Measurements from ENCODE around the gene ZNF813. TPM values are rescaled to one million over a fixed set of nuclear protein-coding genes. Genes with fewer than 3 reads are reported as not detected.
"Not testable (repeated sequence)": the region's sequence is repeated elsewhere in the genome, so short reads cannot be mapped to it uniquely, and the experiment has no call there.

Gene ZNF813
- total RNA-seq = 1 to 10 TPM; 1.6 to 4.9 (median 3.0) TPM

DNA sequence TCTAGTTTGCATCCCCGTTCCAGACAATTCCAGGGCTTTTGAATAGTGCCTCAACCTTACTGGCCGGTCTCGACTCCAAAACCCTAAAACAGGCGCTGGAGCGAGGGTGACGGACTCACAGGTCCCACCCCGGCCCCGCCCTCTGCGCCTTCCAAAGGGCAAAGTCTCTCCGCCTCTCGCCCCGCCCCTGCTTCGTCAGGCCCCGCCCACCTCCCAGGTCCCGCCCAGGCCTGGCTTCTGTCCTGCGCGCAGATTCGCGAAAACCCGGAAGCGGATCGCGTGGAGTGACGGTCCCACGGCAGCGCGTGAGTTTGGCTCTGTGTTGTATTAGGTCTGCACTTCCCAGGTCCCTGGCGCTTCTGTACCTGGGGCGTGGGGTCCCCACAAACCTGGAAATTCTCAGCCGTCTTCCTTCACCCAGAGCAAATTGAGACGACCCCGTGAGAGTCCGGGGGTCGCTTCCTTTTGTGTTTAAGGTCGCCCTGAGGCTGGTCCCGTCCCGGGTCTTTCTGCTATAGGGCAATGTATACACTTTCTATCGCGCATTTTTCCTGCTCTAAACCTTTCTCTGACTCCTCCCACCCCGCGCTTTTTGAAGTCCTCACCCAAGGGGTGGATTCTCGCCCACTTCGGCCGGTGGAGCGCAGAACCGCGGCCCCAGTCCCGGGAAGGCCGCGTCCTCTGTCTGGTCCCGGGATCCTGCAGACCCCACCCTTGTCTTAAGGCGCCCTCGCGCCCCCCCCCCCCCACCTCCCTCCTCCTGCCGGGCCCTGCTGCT lies at the start of gene ZNF813:
ZNF813 (plus strand) TSS at position 249 of the 778 bp plus-strand sequence. CDS start 16,090 bp downstream, outside the sequence.
- H3K4me1 ChIP-seq (replicated peaks in 1 of 2) = peaks cover 5 to 12% of the 10 kb centered on the region in 2 donors
- peak; percentile 91 to 96 (median 93) for ATAC-seq (replicated peaks in 6 of 8)
- 0 to 7% (median 2%) methylated on average over 3 to 13 of the region's 55 CpGs; no CpG with 5 or more reads in 6 of the 10 experiments for WGBS, 10 experiments
- H3K4me3 ChIP-seq = peak within 1 kb of the TSS; percentile 72 to 96 (median 77)
- in situ Hi-C loops (cut with MboI; ENCODE audit: low pct_unique_long_range_greater_than_20kb in 2 of 9, low sequenced_read_pairs in 9 of 9, unreplicated experiment in 9 of 9) = no loop called here
- peak within 1 kb of the TSS; percentile 65 to 81 for H3K27ac ChIP-seq

DNA sequence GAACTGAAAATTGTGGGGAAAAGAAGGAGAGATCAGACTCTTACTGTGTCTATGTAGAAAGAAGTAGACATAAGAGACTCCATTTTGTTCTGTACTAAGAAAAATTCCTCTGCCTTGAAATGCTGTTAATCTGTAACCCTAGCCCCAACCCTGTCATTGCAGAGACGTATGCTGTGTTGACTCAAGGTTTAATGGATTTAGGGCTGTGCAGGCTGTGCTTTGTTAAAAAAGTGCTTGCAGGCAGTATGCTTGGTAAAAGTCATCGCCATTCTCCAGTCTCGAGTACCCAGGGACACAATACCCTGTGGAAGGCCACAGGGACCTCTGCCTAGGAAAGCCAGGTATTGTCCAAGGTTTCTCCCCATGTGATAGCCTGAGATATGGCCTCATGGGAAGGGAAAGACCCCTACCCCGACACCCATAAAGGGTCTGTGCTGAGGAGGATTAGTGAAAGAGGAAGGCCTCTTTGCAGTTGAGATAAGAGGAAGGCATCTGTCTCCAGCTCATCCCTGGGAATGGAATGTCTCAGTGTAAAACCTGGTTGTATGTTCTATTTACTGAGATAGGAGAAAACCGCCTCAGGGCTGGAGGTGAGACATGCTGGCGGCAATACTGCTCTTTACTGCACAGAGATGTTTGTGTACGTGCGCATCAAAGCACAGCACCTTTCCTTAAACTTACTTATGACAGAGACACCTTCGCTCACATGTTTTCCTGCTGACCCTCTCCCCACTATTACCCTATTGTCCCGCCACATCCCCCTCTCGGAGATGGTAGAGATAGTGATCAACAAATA lies 46.8 kb upstream of the ZNF813 start:
- 0 to 86% (median 54%) methylated on average over 1 to 7 of the region's 11 CpGs; no CpG with 5 or more reads in 1 of the 10 experiments for WGBS, 10 experiments
- H3K27ac ChIP-seq; H3K4me3 ChIP-seq; ATAC-seq (replicated peaks in 6 of 8); H3K4me1 ChIP-seq (replicated peaks in 1 of 2): not testable (repeated sequence)
- in situ Hi-C loops (cut with MboI; ENCODE audit: low pct_unique_long_range_greater_than_20kb in 2 of 9, low sequenced_read_pairs in 9 of 9, unreplicated experiment in 9 of 9) = loop anchor here in 1 of 9 experiments (10.0 kb wide), 1 partner anchor 324 kb away; no protein-coding TSS in a partner anchor

DNA sequence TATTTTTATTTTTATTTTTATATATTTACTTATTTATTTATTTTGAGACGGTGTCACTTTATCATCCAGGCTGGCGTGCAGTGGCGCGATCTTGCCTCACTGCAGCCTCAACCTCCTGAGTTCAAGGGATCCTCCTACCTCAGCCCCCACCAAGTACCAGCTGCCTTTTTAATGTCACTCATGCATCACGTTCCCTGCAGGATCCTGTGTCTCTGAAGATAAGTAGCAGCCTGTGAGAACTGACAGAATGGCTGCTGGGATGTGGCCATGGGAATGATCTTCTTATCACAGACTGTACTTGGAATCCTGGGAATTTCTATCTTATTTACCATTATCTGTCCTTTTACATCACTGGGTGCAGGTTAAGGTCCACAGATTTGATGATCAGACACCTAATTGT lies 45.0 kb upstream of the ZNF813 start:
- Histone ChIP-seq H3K4me1 (replicated peaks in 1 of 2) (no peaks in the 10 kb centered on the region), H3K27ac (no peak overlapping the region), H3K4me3 (no peak overlapping the region)
- peak in 3 of 8 experiments; percentile 7 to 15 (median 15) for ATAC-seq (replicated peaks in 6 of 8)
- in situ Hi-C loops (cut with MboI; ENCODE audit: low pct_unique_long_range_greater_than_20kb in 2 of 9, low sequenced_read_pairs in 9 of 9, unreplicated experiment in 9 of 9) = loop anchor here in 1 of 9 experiments (10.0 kb wide), 1 partner anchor 322 kb away; no protein-coding TSS in a partner anchor
- 73 to 100% (median 87%) methylated on average over 3 to 5 of the region's 5 CpGs; no CpG with 5 or more reads in 2 of the 10 experiments for WGBS, 10 experiments

DNA sequence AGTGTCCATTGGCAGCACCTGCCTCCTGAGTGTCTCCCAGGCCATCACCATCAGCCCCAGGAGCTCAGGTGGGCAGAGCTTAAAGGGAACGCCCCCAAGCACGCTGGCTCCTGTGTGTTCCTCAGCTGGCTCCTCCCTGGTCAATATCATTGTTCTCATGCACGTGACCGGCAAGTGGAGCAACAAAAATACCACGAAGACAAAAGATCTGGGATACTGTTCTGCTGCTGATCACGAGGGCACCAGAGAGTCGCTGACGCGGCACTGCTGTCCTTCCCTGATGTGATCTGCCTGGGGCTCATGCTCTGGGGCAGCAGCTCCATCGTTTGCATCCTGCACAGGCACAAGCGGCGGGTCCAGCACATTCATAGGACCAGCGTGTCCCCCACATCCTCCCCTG lies 44.5 kb upstream of the ZNF813 start:
- in situ Hi-C loops (cut with MboI; ENCODE audit: low pct_unique_long_range_greater_than_20kb in 2 of 9, low sequenced_read_pairs in 9 of 9, unreplicated experiment in 9 of 9) = loop anchor here in 1 of 9 experiments (10.0 kb wide), 1 partner anchor 322 kb away; no protein-coding TSS in a partner anchor
- not testable (repeated sequence) for H3K4me1 ChIP-seq (replicated peaks in 1 of 2); H3K4me3 ChIP-seq; H3K27ac ChIP-seq
- no CpG with 5 or more reads among the region's 13 CpGs for WGBS, 10 experiments
- ATAC-seq (replicated peaks in 6 of 8) = peak in 7 of 8 experiments; percentile 34 to 91 (median 86)

DNA sequence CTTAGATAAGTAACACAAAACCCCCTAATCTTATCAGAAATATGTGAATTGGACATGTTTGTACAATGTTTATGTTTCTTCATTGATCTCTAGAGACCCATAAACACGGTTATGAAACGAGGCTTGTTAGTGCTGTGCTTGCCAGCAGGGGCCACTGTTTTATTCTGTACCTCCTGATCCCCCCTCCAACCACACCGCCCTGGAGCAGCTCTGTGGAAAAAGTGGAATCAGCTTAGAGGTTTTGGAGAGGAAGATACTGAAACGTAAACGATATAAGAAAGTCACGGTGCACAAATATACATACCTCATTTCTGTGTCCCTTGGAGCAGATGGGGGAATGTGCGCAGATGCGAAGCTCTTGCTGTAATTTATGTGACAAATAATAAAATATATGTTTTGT lies 43.9 kb upstream of the ZNF813 start:
- ATAC-seq (replicated peaks in 6 of 8) = peak in 7 of 8 experiments; percentile 22 to 80 (median 65)
- H3K27ac ChIP-seq; H3K4me1 ChIP-seq (replicated peaks in 1 of 2): not testable (repeated sequence)
- H3K4me3 ChIP-seq = peak overlapping the region in 1 of 5 donors; percentile 24
- 80 to 100% (median 85%) methylated on average over 3 to 6 of the region's 8 CpGs; no CpG with 5 or more reads in 6 of the 10 experiments for WGBS, 10 experiments
- in situ Hi-C loops (cut with MboI; ENCODE audit: low pct_unique_long_range_greater_than_20kb in 2 of 9, low sequenced_read_pairs in 9 of 9, unreplicated experiment in 9 of 9) = loop anchor here in 1 of 9 experiments (10.0 kb wide), 1 partner anchor 321 kb away; no protein-coding TSS in a partner anchor

DNA sequence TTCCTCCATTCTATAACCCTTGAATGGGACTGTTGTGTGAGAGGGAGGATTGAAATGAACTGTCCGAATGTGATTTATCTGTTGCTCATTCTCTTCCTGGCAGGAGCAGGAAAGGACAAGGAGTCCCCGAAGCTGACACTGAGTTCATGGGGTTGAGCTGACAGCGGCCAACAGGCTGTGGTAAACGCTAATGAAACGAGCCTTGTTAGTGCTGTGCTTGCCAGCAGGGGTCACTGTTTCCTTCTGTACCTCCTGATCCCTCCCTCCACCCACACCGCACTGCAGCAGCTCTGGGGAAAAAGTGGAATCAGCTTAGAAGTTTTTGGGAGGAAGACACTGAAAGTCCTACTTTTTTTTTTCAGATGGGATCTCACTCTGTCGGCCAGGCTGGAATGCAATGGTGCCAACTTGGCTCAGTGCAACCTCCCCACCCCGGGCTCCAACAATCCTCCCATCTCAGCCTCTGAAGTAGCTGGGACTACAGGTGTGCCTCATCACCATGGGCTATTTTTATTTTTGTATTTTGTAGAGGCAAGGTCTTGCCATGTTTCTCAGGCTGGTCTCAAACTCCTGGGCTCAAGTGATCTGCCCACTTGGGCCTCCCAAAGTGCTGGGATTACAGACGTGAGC lies 42.5 kb upstream of the ZNF813 start:
- ATAC-seq (replicated peaks in 6 of 8) = peak; percentile 56 to 100 (median 73)
- Histone ChIP-seq H3K4me1 (replicated peaks in 1 of 2) (no peaks in the 10 kb centered on the region), H3K4me3 (no peak overlapping the region), H3K27ac (no peak overlapping the region)
- in situ Hi-C loops (cut with MboI; ENCODE audit: low pct_unique_long_range_greater_than_20kb in 2 of 9, low sequenced_read_pairs in 9 of 9, unreplicated experiment in 9 of 9) = loop anchor here in 2 of 9 experiments (10.0 to 25.0 kb wide), 2 partner anchors 312 to 320 kb away; no protein-coding TSS in a partner anchor
- WGBS, 10 experiments = 0 to 50% (median 8%) methylated on average over 1 to 6 of the region's 9 CpGs; no CpG with 5 or more reads in 2 of the 10 experiments

DNA sequence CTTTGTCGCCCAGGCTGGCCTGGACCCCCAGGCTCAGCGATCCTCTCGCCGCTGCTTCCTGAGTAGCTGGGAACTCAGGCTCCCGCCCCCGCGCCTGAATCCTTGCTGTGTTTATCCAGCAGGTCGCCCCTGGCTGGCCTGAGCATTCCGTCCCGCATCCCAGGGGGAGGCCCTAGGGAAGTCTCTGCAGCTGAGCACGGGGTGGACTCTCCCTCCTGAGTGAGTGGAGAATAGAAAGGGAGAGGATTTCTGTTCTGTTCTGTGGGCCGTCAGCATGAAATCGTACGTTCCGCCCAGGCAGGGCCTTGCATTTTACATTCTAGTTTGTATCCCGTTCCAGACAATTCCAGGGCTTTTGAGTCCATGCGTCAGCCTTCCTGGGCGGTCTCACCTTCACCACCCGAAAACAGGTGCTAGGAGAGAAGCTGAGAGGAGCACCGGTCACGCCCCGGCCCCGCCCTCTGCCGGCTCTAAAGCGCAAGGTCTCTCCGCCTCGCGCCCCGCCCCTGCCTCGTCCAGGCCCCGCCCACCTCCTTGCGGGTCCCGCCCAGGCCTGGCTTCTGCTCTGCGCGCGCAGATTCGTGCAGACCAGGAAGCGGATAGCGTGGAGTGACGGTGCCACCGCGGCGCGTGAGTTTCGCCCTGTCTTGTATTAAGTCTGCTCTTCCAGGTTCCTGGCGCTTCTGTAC lies 36.0 kb upstream of the ZNF813 start, which contains the start of gene ZNF761:
ZNF761 (plus strand) TSS at position 586 of the 689 bp plus-strand sequence. CDS start 15,285 bp downstream, outside the sequence.
- Histone ChIP-seq H3K4me1 (replicated peaks in 1 of 2) (peaks cover 0 to 8% of the 10 kb centered on the region in 2 donors), H3K4me3 (peak within 1 kb of the TSS; percentile 41 to 91 (median 74)), H3K27ac (peak within 1 kb of the TSS; percentile 36 to 77)
- in situ Hi-C loops (cut with MboI; ENCODE audit: low pct_unique_long_range_greater_than_20kb in 2 of 9, low sequenced_read_pairs in 9 of 9, unreplicated experiment in 9 of 9) = loop anchor here in 1 of 9 experiments (25.0 kb wide), 1 partner anchor 306 kb away; no protein-coding TSS in a partner anchor
- 0 to 37% (median 1%) methylated on average over 1 to 13 of the region's 46 CpGs; no CpG with 5 or more reads in 2 of the 10 experiments for WGBS, 10 experiments
- ATAC-seq (replicated peaks in 6 of 8) = peak; percentile 94 to 99 (median 96)

DNA sequence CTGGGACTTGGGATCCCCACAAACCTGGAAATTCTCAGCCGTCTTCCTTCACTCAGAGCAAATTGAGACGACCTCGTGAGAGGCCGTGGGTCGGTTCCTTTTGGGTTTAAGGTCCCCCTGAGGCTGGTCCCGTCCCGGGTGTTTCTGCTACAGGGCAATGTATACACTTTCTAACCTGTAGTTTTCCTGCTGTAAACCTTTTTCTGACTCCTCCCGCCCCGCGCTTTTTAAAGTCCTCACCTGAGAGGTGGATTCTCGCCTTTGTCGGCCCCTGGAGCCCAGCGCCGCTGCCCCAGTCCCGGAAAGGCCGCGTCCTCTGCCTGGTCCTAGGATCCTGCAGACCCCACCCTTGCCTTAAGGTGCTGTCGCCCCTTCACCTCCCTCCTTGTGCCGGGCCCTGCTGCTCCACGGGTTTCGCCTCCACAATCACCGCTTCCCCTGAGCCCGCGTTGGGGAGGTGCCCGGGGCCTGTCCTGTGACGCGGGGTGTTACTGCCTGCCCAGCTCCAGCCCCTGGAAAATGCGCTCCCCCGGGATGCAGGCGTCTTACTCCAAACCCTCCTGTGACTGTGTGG lies 35.4 kb upstream of the ZNF813 start:
- H3K4me3 ChIP-seq = peak overlapping the region; percentile 41 to 91 (median 74)
- H3K4me1 ChIP-seq (replicated peaks in 1 of 2) = peaks cover 0 to 8% of the 10 kb centered on the region in 2 donors
- H3K27ac ChIP-seq = peak overlapping the region; percentile 36 to 77
- ATAC-seq (replicated peaks in 6 of 8) = peak; percentile 27 to 52 (median 48)
- WGBS, 10 experiments = 0% methylated on average over 2 to 10 of the region's 30 CpGs; no CpG with 5 or more reads in 4 of the 10 experiments
- in situ Hi-C loops (cut with MboI; ENCODE audit: low pct_unique_long_range_greater_than_20kb in 2 of 9, low sequenced_read_pairs in 9 of 9, unreplicated experiment in 9 of 9) = loop anchor here in 1 of 9 experiments (25.0 kb wide), 1 partner anchor 305 kb away; no protein-coding TSS in a partner anchor

DNA sequence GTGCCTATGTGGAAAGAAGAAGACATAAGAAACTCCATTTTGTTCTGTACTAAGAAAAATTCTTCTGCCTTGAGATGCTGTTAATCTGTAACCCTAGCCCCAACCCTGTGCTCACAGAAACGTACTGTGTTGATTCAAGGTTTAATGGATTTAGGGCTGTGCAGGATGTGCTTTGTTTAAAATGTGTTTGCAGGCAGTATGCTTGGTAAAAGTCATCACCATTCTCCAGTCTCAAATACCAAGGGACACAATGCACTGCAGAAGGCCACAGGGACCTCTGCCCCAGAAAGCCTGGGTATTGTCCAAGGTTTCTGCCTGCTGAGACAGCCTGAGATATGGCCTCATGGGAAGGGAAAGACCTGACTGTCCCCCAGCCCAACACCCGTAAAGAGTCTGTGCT lies 23.7 kb upstream of the ZNF813 start:
- H3K4me1 ChIP-seq (replicated peaks in 1 of 2); ATAC-seq (replicated peaks in 6 of 8); H3K4me3 ChIP-seq; H3K27ac ChIP-seq: not testable (repeated sequence)
- 71 to 100% (median 88%) methylated on average over 1 to 2 of the region's 2 CpGs; no CpG with 5 or more reads in 6 of the 10 experiments for WGBS, 10 experiments
- in situ Hi-C loops (cut with MboI; ENCODE audit: low pct_unique_long_range_greater_than_20kb in 2 of 9, low sequenced_read_pairs in 9 of 9, unreplicated experiment in 9 of 9) = loop anchor here in 1 of 9 experiments (25.0 kb wide), 1 partner anchor 293 kb away; no protein-coding TSS in a partner anchor

DNA sequence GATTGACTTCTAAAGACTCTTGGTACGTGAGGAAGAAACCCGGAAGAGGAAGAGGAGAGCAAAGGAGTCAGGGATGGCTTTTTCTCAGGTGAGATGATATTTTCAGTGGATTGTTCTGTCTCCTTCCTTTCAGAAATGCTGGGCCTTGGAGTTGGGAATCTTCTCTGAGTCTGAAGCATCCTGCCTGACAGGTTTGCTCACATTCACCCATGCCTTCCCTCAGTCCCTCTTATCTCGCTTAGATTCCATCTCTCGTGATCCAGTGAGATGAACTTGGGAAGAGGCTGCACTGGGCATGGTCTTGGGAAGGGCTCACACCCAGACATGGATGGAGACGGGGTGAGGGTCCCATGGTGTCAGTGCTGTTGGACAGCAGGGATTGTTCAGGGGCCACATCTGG lies 20.3 kb upstream of the ZNF813 start:
- 90 to 100% (median 96%) methylated on average over 1 to 5 of the region's 5 CpGs; no CpG with 5 or more reads in 3 of the 10 experiments for WGBS, 10 experiments
- ATAC-seq (replicated peaks in 6 of 8); H3K4me1 ChIP-seq (replicated peaks in 1 of 2); H3K4me3 ChIP-seq; H3K27ac ChIP-seq: not testable (repeated sequence)
- in situ Hi-C loops (cut with MboI; ENCODE audit: low pct_unique_long_range_greater_than_20kb in 2 of 9, low sequenced_read_pairs in 9 of 9, unreplicated experiment in 9 of 9) = loop anchor here in 1 of 9 experiments (25.0 kb wide), 1 partner anchor 290 kb away; no protein-coding TSS in a partner anchor

DNA sequence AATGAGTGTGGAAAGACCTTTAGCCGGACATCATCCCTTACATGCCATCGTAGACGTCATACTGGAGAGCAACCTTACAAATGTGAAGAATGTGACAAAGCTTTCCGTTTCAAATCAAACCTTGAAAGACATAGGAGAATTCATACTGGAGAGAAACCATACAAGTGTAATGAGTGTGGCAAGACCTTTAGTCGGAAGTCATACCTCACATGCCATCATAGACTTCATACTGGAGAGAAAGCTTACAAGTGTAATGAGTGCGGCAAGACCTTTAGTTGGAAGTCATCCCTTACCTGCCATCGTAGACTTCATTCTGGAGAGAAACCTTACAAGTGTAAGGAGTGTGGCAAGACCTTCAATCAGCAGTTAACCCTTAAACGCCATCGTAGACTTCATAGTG lies 11.7 kb upstream of the ZNF813 start:
- in situ Hi-C loops (cut with MboI; ENCODE audit: low pct_unique_long_range_greater_than_20kb in 2 of 9, low sequenced_read_pairs in 9 of 9, unreplicated experiment in 9 of 9) = no loop called here
- no peak overlapping the region for H3K27ac ChIP-seq
- H3K4me3 ChIP-seq = no peak overlapping the region
- no peaks in the 10 kb centered on the region for H3K4me1 ChIP-seq (replicated peaks in 1 of 2)
- 90 to 100% (median 96%) methylated on average over 2 to 8 of the region's 9 CpGs for whole genome bisulfite sequencing, 10 experiments
- ATAC-seq (replicated peaks in 6 of 8) = no peak
